ENCODE data around the gene MICAL1.

DNA sequence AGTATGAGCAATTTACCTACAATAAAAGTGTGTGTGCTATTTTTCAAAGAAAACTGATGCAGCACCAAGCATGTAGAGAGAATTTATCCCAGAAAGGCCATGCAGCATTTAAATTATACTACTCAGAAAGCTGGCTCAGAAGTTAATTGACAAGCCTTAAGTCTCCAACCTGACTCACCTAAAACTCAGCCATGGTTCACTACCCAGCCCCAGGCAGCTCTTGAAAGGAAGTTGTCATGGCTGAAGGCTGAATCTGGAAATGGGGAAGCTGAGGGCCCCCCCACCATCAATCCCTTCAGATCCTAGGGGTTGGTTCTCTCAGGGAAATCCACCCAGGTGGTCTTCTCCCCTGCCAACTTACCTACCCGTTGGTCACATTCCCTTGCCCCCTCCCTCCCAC, 34.8 kb downstream of the MICAL1 start:
- TF ChIP-seq, protein P1, sequence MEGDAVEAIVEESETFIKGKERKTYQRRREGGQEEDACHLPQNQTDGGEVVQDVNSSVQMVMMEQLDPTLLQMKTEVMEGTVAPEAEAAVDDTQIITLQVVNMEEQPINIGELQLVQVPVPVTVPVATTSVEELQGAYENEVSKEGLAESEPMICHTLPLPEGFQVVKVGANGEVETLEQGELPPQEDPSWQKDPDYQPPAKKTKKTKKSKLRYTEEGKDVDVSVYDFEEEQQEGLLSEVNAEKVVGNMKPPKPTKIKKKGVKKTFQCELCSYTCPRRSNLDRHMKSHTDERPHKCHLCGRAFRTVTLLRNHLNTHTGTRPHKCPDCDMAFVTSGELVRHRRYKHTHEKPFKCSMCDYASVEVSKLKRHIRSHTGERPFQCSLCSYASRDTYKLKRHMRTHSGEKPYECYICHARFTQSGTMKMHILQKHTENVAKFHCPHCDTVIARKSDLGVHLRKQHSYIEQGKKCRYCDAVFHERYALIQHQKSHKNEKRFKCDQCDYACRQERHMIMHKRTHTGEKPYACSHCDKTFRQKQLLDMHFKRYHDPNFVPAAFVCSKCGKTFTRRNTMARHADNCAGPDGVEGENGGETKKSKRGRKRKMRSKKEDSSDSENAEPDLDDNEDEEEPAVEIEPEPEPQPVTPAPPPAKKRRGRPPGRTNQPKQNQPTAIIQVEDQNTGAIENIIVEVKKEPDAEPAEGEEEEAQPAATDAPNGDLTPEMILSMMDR (IDR thresholded peaks at IDR 0.05) = no peak
- TF ChIP-seq EP300 (IDR thresholded peaks at IDR 0.05) = no peak
- TF ChIP-seq POLR2A (IDR thresholded peaks at IDR 0.05) = no peak

Data from tibial nerve (tissue), 4 donors.